SK-N-SH (cell line): ENCODE data around the gene FOXP1. TPM values are rescaled to one million over a fixed set of nuclear protein-coding genes. Genes with fewer than 3 reads are reported as not detected.

Experiments
- CTCF ChIA-PET: fragments of 300-600, 350-600 bp; formaldehyde crosslinking; extraction: SDS; loops from one replicate; lab custom pipeline; 2021; lab: Yijun Ruan, JAX
- POLR2A ChIA-PET: fragments of 350-600 bp; sonication (Branson Sonifier 250); formaldehyde crosslinking; extraction: SDS; loops from one replicate; lab custom pipeline; 2020; ENCODE audit warnings: antibody characterized with exemption, inconsistent platforms; lab: Yijun Ruan, JAX
- DNase-seq: peaks from one replicate; pipeline ENCODE4 v3.0.0; 2012
- H2AFZ ChIP-seq: fragments of 200-600 bp; sonication (generic); 2 replicates; pipeline ENCODE4 v1.8.1; 2016; ENCODE audit warnings: antibody characterized with exemption, mild to moderate bottlenecking, low read depth
- H3F3A ChIP-seq: fragments of 200-600 bp; sonication (generic); replicated peaks from 2 replicates; pipeline ENCODE3; 2016; ENCODE audit warnings: antibody characterized with exemption, mild to moderate bottlenecking; ENCODE audit not compliant: insufficient read depth
- H3K27ac ChIP-seq, 2 experiments: fragments of 200-500 bp in 1 of 2; fragments of 200-600 bp in 1 of 2; sonication (Bioruptor generic) in 1 of 2; sonication (generic), shearing (Covaris generic) in 1 of 2; 2 replicates each; pipeline versions ENCODE4 v1.5.1 to v1.6.1; 2014 to 2016; ENCODE audit warnings: low read depth in 2 of 2, inconsistent platforms in 1 of 2, low read length in 1 of 2, mild to moderate bottlenecking in 1 of 2, mixed read lengths in 1 of 2
- H3K27me3 ChIP-seq: fragments of 200-600 bp; sonication (generic), shearing (Covaris generic); 2 replicates; pipeline ENCODE4 v1.6.1; 2016; ENCODE audit warnings: mixed run types; ENCODE audit not compliant: insufficient read depth
- H3K36me3 ChIP-seq, 2 experiments: fragments of 200-500 bp in 1 of 2; fragments of 200-600 bp in 1 of 2; sonication (Bioruptor generic) in 1 of 2; sonication (generic) in 1 of 2; replicated peaks in 1 of 2; 2 replicates each; pipeline versions ENCODE3 to v1.5.1; 2014 to 2016; ENCODE audit warnings: low read length in 1 of 2, mild to moderate bottlenecking in 1 of 2; ENCODE audit not compliant: insufficient read depth in 2 of 2, control insufficient read depth in 1 of 2
- H3K4me1 ChIP-seq, 2 experiments: fragments of 200-500 bp in 1 of 2; fragments of 200-600 bp in 1 of 2; sonication (Bioruptor generic) in 1 of 2; sonication (generic), shearing (Covaris generic) in 1 of 2; 2 replicates each; pipeline versions ENCODE4 v1.5.1 to v1.6.1; 2014 to 2016; ENCODE audit warnings: low read depth in 1 of 2, low read length in 1 of 2, mixed run types in 1 of 2; ENCODE audit not compliant: insufficient read depth in 2 of 2, control insufficient read depth in 1 of 2
- H3K4me2 ChIP-seq: fragments of 200-600 bp; sonication (generic), shearing (Covaris generic); 2 replicates; pipeline ENCODE4 v1.6.1; 2017; ENCODE audit warnings: mixed run types
- H3K4me3 ChIP-seq, 2 experiments: fragments of 200-500 bp in 1 of 2; fragments of 200-600 bp in 1 of 2; sonication (Bioruptor generic) in 1 of 2; sonication (generic), shearing (Covaris generic) in 1 of 2; 2 replicates each; pipeline versions ENCODE4 v1.5.1 to v1.8.1; 2014 to 2016; ENCODE audit warnings: low read depth in 2 of 2, inconsistent platforms in 1 of 2, low read length in 1 of 2, mild to moderate bottlenecking in 1 of 2, mixed read lengths in 1 of 2, moderate library complexity in 1 of 2
- H3K79me2 ChIP-seq: fragments of 200-600 bp; sonication (generic); 2 replicates; pipeline ENCODE4 v1.8.1; 2017; ENCODE audit warnings: mild to moderate bottlenecking; ENCODE audit not compliant: insufficient read depth
- H3K9ac ChIP-seq: fragments of 200-600 bp; sonication (generic); 2 replicates; pipeline ENCODE4 v1.6.1; 2017; ENCODE audit warnings: mixed run types
- H3K9me2 ChIP-seq: fragments of 200-600 bp; sonication (generic); 2 replicates; pipeline ENCODE4 v1.6.1; 2017; ENCODE audit warnings: mixed run types
- H3K9me3 ChIP-seq: fragments of 200-600 bp; sonication (generic); 2 replicates; pipeline ENCODE4 v1.6.1; 2017; ENCODE audit warnings: mixed run types, mild to moderate bottlenecking, moderate library complexity
- H4K20me1 ChIP-seq: fragments of 200-600 bp; sonication (generic); 2 replicates; pipeline ENCODE4 v1.6.1; 2017; ENCODE audit warnings: mild to moderate bottlenecking, mixed run types; ENCODE audit not compliant: insufficient read depth
- EZH2phosphoT487 ChIP-seq: fragments of 200-600 bp; sonication (generic); IDR thresholded peaks from 2 replicates; pipeline ENCODE4 v1.6.1; 2017; ENCODE audit warnings: low read depth, mixed run types, mild to moderate bottlenecking, antibody characterized with exemption, moderate library complexity, borderline replicate concordance
- GATA2 ChIP-seq: sonication (generic); formaldehyde crosslinking; IDR thresholded peaks from 2 replicates; pipeline ENCODE4 v1.5.0; 2020; ENCODE audit warnings: mild to moderate bottlenecking, missing genetic modification reagents
- JUND ChIP-seq: IDR thresholded peaks from 2 replicates; pipeline ENCODE4 v1.4.0; 2012
- MXI1 ChIP-seq: IDR thresholded peaks from 2 replicates; pipeline ENCODE4 v1.6.1; 2012; ENCODE audit warnings: mild to moderate bottlenecking, low read depth, low read length, improper control_type of control experiment
- POLR2AphosphoS5 ChIP-seq: IDR thresholded peaks from 2 replicates; pipeline ENCODE4 v1.6.1; 2012; ENCODE audit warnings: low read depth, low read length
- SMC3 ChIP-seq: IDR thresholded peaks from 2 replicates; pipeline ENCODE4 v1.6.1; 2012; ENCODE audit warnings: low read depth, low read length, improper control_type of control experiment
- TAF1 ChIP-seq: IDR thresholded peaks from 2 replicates; pipeline ENCODE4 v1.6.1; 2012; ENCODE audit warnings: low read depth, mild to moderate bottlenecking, low read length, moderate library complexity, borderline replicate concordance
- YY1 ChIP-seq: IDR thresholded peaks from 2 replicates; pipeline ENCODE4 v1.4.0; 2012; ENCODE audit warnings: low read depth, mild to moderate bottlenecking
- WGBS: methylation state at CpG from one replicate; pipeline ENCODE4 v1.1.6; 2017; ENCODE audit warnings: low lambda C conversion rate; 5-methylcytosine and 5-hydroxymethylcytosine counted together
- polyA plus RNA-seq, 3 experiments: library from polyadenylated mRNA; depleted of rRNA; stranded (reverse); fragments of >200 nt; gene quantifications; 2 replicates each; pipeline ENCODE4 v1.2.3, GENCODE V29; 2012
- TF ChIP-seq, protein P1 (sequence below): fragments of 150-350 bp; IDR thresholded peaks from 2 replicates; pipeline ENCODE4 v1.6.1; 2017; ENCODE audit warnings: antibody characterized with exemption, low read length, low read depth, borderline replicate concordance
- TF ChIP-seq, protein P2 (sequence below): IDR thresholded peaks from 2 replicates; pipeline ENCODE4; 2012
- TF ChIP-seq, protein P3 (sequence below): IDR thresholded peaks from 2 replicates; pipeline ENCODE4 v1.6.1; 2012; ENCODE audit warnings: mild to moderate bottlenecking, low read depth, low read length, moderate library complexity

FOXP1 gene
- polyA plus RNA-seq, 1 of the 3 experiments (the other 2 are of a cell fraction), result 8.8 TPM

DNA sequence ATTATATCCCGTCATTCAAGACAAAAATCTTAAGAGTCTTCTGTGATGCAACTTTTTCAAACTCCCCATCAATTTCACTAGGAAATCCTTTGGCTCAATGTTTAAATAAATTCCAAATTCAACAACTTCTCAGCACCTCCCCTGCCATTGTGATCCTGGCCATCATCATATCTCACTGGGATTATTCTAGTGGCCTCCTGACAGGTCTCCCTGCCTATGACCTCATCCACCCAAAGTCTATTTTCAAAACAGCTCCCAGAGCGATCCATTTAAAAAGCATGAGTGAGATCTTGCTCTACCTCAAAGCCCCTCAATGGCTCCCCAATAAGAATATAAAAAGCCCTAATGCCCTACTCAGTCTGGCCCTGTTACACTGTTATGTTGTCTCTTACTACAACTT is 293.2 kb downstream of the FOXP1 start:
- no peaks in the 10 kb centered on the region for H4K20me1 ChIP-seq
- H3K9me3 ChIP-seq, result no peaks in the 10 kb centered on the region
- peaks cover 26% of the 10 kb centered on the region; the same call in 1 of the 2 replicates for H3K79me2 ChIP-seq
- H3K4me2 ChIP-seq, result no peak overlapping the region
- 93% methylated on average over 2 of the region's 2 CpGs for WGBS
- H3K27ac ChIP-seq, result no peak overlapping the region
- no peaks in the 10 kb centered on the region for H3K4me1 ChIP-seq
- H3K9me2 ChIP-seq, result no peaks in the 10 kb centered on the region
- TF ChIP-seq TAF1 (no peak), JUND (no peak), YY1 (no peak), EZH2phosphoT487 (no peak), MXI1 (no peak), GATA2 (CRISPR knock-in tag) (no peak), POLR2AphosphoS5 (no peak)
- TF ChIP-seq, protein P1, sequence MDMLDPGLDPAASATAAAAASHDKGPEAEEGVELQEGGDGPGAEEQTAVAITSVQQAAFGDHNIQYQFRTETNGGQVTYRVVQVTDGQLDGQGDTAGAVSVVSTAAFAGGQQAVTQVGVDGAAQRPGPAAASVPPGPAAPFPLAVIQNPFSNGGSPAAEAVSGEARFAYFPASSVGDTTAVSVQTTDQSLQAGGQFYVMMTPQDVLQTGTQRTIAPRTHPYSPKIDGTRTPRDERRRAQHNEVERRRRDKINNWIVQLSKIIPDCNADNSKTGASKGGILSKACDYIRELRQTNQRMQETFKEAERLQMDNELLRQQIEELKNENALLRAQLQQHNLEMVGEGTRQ, result no peak
- TF ChIP-seq, protein P2, sequence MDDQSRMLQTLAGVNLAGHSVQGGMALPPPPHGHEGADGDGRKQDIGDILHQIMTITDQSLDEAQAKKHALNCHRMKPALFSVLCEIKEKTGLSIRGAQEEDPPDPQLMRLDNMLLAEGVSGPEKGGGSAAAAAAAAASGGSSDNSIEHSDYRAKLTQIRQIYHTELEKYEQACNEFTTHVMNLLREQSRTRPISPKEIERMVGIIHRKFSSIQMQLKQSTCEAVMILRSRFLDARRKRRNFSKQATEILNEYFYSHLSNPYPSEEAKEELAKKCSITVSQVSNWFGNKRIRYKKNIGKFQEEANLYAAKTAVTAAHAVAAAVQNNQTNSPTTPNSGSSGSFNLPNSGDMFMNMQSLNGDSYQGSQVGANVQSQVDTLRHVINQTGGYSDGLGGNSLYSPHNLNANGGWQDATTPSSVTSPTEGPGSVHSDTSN, result no peak
- H3K27me3 ChIP-seq, result no peaks in the 10 kb centered on the region
- H3F3A ChIP-seq, result no peaks in the 10 kb centered on the region
- DNase-seq, result no peak
- peaks cover 0 to 14% of the 10 kb centered on the region in 2 experiments for H3K36me3 ChIP-seq
- CTCF ChIA-PET, result interaction anchor here (1.6 kb wide), 1 partner anchor 11 kb away, joined by 4 read pairs; no protein-coding TSS in a partner anchor
- H3K9ac ChIP-seq, result no peak overlapping the region
- no peak overlapping the region for H2AFZ ChIP-seq
- no peak overlapping the region for H3K4me3 ChIP-seq
- POLR2A ChIA-PET, result no interaction called here

DNA sequence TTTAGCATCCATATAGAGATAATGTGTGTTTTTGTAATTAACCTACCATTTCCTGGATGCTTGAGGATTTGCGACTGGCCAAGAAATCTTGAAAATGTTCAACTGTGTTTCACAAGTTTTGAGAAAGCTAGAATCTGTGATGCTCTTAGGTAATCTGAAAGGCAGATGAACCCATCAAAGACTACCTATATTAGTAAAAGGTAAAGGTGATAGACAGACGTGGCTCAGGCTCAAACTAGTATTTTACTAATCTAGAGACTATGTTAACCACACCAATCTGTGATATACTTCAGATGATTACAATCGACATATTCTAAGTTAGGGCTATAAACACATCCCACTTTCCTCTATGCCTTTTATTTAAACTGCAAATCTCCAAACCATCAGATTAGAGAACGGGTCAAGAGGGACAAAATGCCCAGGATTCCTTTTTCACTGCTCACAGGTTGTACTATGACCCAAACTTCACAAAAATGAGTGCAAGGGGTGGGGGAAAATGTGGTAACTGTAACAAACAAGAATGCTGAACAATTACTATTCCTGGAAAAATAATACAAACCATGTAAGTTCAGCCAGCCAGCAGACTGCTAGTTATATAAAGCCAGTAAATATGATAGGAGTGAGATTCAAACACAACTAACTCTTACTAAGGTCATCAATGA is 295.1 kb downstream of the FOXP1 start:
- Histone ChIP-seq H3K27ac (no peak overlapping the region), H4K20me1 (no peaks in the 10 kb centered on the region), H3K4me1 (no peaks in the 10 kb centered on the region), H2AFZ (no peak overlapping the region), H3K9me2 (no peaks in the 10 kb centered on the region), H3K79me2 (peaks cover 27% of the 10 kb centered on the region; the same call in 1 of the 2 replicates), H3F3A (no peaks in the 10 kb centered on the region), H3K27me3 (no peaks in the 10 kb centered on the region), H3K9me3 (no peaks in the 10 kb centered on the region), H3K4me3 (no peak overlapping the region), H3K4me2 (no peak overlapping the region), H3K9ac (no peak overlapping the region), H3K36me3 (peaks cover 0 to 5% of the 10 kb centered on the region in 2 experiments)
- POLR2A ChIA-PET, result no interaction called here
- WGBS, result 88% methylated on average over 4 of the region's 4 CpGs
- DNase-seq, result no peak
- TF ChIP-seq, protein P3, sequence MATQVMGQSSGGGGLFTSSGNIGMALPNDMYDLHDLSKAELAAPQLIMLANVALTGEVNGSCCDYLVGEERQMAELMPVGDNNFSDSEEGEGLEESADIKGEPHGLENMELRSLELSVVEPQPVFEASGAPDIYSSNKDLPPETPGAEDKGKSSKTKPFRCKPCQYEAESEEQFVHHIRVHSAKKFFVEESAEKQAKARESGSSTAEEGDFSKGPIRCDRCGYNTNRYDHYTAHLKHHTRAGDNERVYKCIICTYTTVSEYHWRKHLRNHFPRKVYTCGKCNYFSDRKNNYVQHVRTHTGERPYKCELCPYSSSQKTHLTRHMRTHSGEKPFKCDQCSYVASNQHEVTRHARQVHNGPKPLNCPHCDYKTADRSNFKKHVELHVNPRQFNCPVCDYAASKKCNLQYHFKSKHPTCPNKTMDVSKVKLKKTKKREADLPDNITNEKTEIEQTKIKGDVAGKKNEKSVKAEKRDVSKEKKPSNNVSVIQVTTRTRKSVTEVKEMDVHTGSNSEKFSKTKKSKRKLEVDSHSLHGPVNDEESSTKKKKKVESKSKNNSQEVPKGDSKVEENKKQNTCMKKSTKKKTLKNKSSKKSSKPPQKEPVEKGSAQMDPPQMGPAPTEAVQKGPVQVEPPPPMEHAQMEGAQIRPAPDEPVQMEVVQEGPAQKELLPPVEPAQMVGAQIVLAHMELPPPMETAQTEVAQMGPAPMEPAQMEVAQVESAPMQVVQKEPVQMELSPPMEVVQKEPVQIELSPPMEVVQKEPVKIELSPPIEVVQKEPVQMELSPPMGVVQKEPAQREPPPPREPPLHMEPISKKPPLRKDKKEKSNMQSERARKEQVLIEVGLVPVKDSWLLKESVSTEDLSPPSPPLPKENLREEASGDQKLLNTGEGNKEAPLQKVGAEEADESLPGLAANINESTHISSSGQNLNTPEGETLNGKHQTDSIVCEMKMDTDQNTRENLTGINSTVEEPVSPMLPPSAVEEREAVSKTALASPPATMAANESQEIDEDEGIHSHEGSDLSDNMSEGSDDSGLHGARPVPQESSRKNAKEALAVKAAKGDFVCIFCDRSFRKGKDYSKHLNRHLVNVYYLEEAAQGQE, result no peak
- TF ChIP-seq MXI1, result no peak
- no peak for TF ChIP-seq SMC3
- CTCF ChIA-PET, result no interaction called here
